K562 (cell line): ENCODE results near the gene TOM1L2. TPM values are rescaled to one million over a fixed set of nuclear protein-coding genes. Genes with fewer than 3 reads are reported as not detected.

Experiments used
- ATAC-seq: fragments of 200-7000 bp; cut with Tn5 transposase; 3 replicates; pipeline ENCODE4 v1.9.1; 2020; ENCODE audit warnings: moderate library complexity
- BruUV-seq: library from RNA; stranded (reverse); fragments of 400-500 nt; replicated peaks from 2 replicates; lab custom pipeline; 2021; lab: Mats Ljungman, UMichigan
- CTCF ChIA-PET: fragments of 300-600 bp; formaldehyde crosslinking; extraction: SDS; loops from one replicate; lab custom pipeline; 2021; ENCODE audit warnings: low intra/inter-chr PET ratio; lab: Yijun Ruan, JAX
- POLR2A ChIA-PET: fragments of 300-600, 350-650 bp; sonication (Branson Sonifier 250); formaldehyde crosslinking; extraction: SDS; loops from one replicate; lab custom pipeline; 2021; ENCODE audit warnings: antibody characterized with exemption, inconsistent platforms; lab: Yijun Ruan, JAX
- DNase-seq, 4 experiments: peaks; one replicate each; pipeline versions ENCODE4 v3.0.0 to v3.0.0-alpha.2; 2011 to 2018; ENCODE audit warnings: low spot score in 3 of 4, mixed read lengths in 3 of 4; ENCODE audit errors: extremely low read depth in 1 of 4
- FAIRE-seq: peaks from 2 replicates; lab custom pipeline; 2011; peaks lifted over from hg19 to GRCh38; lab: Jason Lieb, UNC
- H2AFZ ChIP-seq: 2 replicates; pipeline ENCODE4 v1.6.0; 2011; ENCODE audit warnings: low read depth, low read length, control low read depth, inconsistent platforms
- H3K27ac ChIP-seq: fragments of 200-600 bp; 3 replicates; pipeline ENCODE4 v1.8.0; 2011; ENCODE audit warnings: low read depth, mild to moderate bottlenecking, control low read depth, inconsistent platforms, low read length, moderate library complexity, mixed read lengths; ENCODE audit errors: extremely low read depth
- H3K27me3 ChIP-seq, 2 experiments: fragments of 300-600 bp in 1 of 2; 2 replicates in 1 of 2; 3 replicates in 1 of 2; pipeline versions ENCODE4 v1.6.0 to v1.8.0; 2011; ENCODE audit warnings: inconsistent platforms in 2 of 2, low read length in 2 of 2, mild to moderate bottlenecking in 1 of 2, mixed read lengths in 1 of 2, moderate library complexity in 1 of 2; ENCODE audit not compliant: control insufficient read depth in 2 of 2, insufficient read depth in 2 of 2
- H3K36me3 ChIP-seq: fragments of 300-600 bp; 3 replicates; pipeline ENCODE4 v1.8.0; 2011; ENCODE audit warnings: mild to moderate bottlenecking, low read length, inconsistent platforms; ENCODE audit not compliant: control insufficient read depth, insufficient read depth
- H3K4me1 ChIP-seq, 2 experiments: fragments of 200-600 bp in 1 of 2; replicated peaks in 1 of 2; 2 replicates in 1 of 2; 3 replicates in 1 of 2; pipeline versions ENCODE4 v1.5.1 to v1.8.0; 2011; ENCODE audit warnings: inconsistent platforms in 2 of 2, low read length in 2 of 2, mild to moderate bottlenecking in 1 of 2, mixed read lengths in 1 of 2, moderate library complexity in 1 of 2; ENCODE audit not compliant: control insufficient read depth in 2 of 2, insufficient read depth in 2 of 2
- H3K4me2 ChIP-seq: 2 replicates; pipeline ENCODE4 v1.6.1; 2011; ENCODE audit warnings: low read length, control low read depth, inconsistent platforms, mixed read lengths; ENCODE audit not compliant: insufficient read depth
- H3K4me3 ChIP-seq: fragments of 200-600 bp; sonication (generic), shearing (Covaris generic); 2 replicates; pipeline ENCODE4 v1.5.1; 2016; ENCODE audit warnings: control low read depth, inconsistent platforms
- H3K79me2 ChIP-seq: fragments of 200-600 bp; 3 replicates; pipeline ENCODE4 v1.8.0; 2011; ENCODE audit warnings: low read length, inconsistent platforms; ENCODE audit not compliant: control insufficient read depth, insufficient read depth
- H3K9ac ChIP-seq, 2 experiments: 2 replicates each; pipeline versions ENCODE4 v1.6.0 to v1.6.1; 2011; ENCODE audit warnings: low read depth in 2 of 2, low read length in 2 of 2, control low read depth in 1 of 2, inconsistent platforms in 1 of 2, mild to moderate bottlenecking in 1 of 2, mixed read lengths in 1 of 2; ENCODE audit not compliant: insufficient read depth in 1 of 2
- H3K9me1 ChIP-seq: one replicate; pipeline ENCODE4 v1.6.0; 2011; ENCODE audit warnings: inconsistent platforms, mild to moderate bottlenecking, low read length, moderate library complexity; ENCODE audit not compliant: control insufficient read depth, insufficient read depth
- H3K9me3 ChIP-seq: replicated peaks from 2 replicates; pipeline ENCODE4 v1.5.1; 2011; ENCODE audit warnings: low read depth, low read length, inconsistent platforms; ENCODE audit not compliant: control insufficient read depth, insufficient read depth
- H4K20me1 ChIP-seq: replicated peaks from 2 replicates; pipeline ENCODE4 v1.6.1; 2011; ENCODE audit warnings: low read length, inconsistent platforms, mixed read lengths; ENCODE audit not compliant: control insufficient read depth, insufficient read depth
- SRSF3 ChIP-seq: fragments of 200-400 bp; formaldehyde crosslinking; IDR thresholded peaks from 2 replicates; pipeline ENCODE4 v1.6.1; 2016; ENCODE audit warnings: mild to moderate bottlenecking, low read length, moderate library complexity; ENCODE audit not compliant: insufficient read depth
- WGBS: fragments of 100-300 bp; shearing (Covaris generic); methylation state at CpG from one replicate; pipeline ENCODE4 v1.1.6; 2016; ENCODE audit warnings: low coverage, mixed read lengths; ENCODE audit not compliant: insufficient coverage; ENCODE audit errors: missing lambda C conversion rate; 5-methylcytosine and 5-hydroxymethylcytosine counted together
- in situ Hi-C: fragments of 300-500 bp; cut with MboI; formaldehyde crosslinking; loops from 4 replicates; pipeline ENCODE4 v1.15.0; 2018; ENCODE audit warnings: inconsistent platforms, mixed read lengths
- intact Hi-C: fragments of 100-400 bp; cut with micrococcal nuclease; formaldehyde crosslinking; loops from 2 replicates; pipeline ENCODE4 v1.14.2; 2022
- polyA plus RNA-seq, 8 experiments: library from polyadenylated mRNA; depleted of rRNA in 4 of 8; stranded (reverse) in 5 of 8; unstranded in 3 of 8; fragments of >200 nt; fragmentation: Nextera tagmentation in 2 of 8; fragmentation: Illumina TruSeq in 1 of 8; extraction: Ambion mirVana in 2 of 8; extraction: Trizol in 1 of 8; gene quantifications; 2 replicates each; pipeline versions ENCODE4 v1.2.1 to v1.2.3, GENCODE V29; 2011 to 2014; ENCODE audit warnings: inconsistent platforms in 1 of 8, missing spikeins in 1 of 8
- total RNA-seq, 7 experiments: library from RNA; depleted of rRNA in 6 of 7; stranded (reverse); fragments of >200 nt in 6 of 7; fragmentation: Illumina TruSeq in 2 of 7; extraction: Trizol in 2 of 7; gene quantifications; 2 replicates each; pipeline versions ENCODE4 v1.2.1 to v1.2.3, GENCODE V29; 2011 to 2021; ENCODE audit warnings: low replicate concordance in 1 of 7
- TF ChIP-seq, protein P1 (sequence below), 2 experiments: fragments of 150-350 bp in 1 of 2; IDR thresholded peaks; 2 replicates each; pipeline ENCODE4 v1.6.1; 2012 to 2016; ENCODE audit warnings: low read depth in 2 of 2, low read length in 2 of 2, mild to moderate bottlenecking in 1 of 2, moderate library complexity in 1 of 2

Gene TOM1L2
- total and polyA plus RNA-seq, 9 of the 15 experiments (the other 6 are each of a cell fraction or from before 2014, with no cell fraction given): 0.07 to 6.0 (median 2.5) TPM

DNA sequence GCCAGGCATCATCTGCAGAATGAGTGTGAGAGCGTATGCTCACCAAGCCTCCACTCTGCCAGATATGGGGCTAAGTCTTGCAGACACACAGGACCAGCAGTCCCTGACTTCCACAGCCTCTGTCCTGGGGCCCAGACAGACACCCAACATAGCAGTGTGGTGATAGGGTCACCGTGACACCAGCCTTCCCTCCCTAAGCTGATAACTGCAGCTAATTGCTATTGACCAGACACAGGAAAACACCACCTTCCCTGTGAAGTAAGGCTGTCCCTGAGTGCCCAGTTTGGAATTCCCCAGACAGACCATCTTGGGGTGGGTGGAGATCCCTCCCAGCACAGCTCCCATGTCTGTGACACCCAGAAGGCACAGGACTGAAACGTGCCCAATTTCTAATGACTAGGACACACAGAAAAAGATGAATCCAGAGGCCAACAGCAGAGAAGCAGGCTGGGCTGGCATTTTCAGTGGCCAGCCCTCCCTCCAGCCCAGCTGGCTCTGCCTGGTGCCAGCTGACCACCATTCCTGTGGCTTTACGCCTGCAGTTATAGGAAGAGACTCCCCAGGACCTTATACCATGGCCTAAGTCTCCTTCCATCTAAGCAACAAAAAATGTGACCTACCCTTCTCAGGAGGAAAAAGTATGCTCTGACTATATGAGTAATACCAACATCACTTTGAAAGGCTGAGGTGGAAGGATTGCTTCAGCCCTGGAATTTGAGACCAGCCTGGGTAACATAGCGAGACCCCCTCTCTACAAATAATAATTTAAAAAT lies 36.5 kb upstream of the TOM1L2 start:
- no peak for ATAC-seq

More for the DNA sequence above, 36.5 kb upstream of the TOM1L2 start:
- DNase-seq: no peak
- H3K4me1 ChIP-seq: peaks cover 0 to 10% of the 10 kb centered on the region in 2 experiments; a peak in 2 of 5 replicates
- H3K36me3 ChIP-seq: no peaks in the 10 kb centered on the region; the same call in 2 of the 3 replicates
- 71% methylated on average over 5 of the region's 5 CpGs for WGBS
- H3K4me2 ChIP-seq: no peak overlapping the region
- H3K4me3 ChIP-seq: no peak overlapping the region
- BruUV-seq: no TSS peak
- no peaks in the 10 kb centered on the region for H3K27me3 ChIP-seq
- TF ChIP-seq, protein P1, sequence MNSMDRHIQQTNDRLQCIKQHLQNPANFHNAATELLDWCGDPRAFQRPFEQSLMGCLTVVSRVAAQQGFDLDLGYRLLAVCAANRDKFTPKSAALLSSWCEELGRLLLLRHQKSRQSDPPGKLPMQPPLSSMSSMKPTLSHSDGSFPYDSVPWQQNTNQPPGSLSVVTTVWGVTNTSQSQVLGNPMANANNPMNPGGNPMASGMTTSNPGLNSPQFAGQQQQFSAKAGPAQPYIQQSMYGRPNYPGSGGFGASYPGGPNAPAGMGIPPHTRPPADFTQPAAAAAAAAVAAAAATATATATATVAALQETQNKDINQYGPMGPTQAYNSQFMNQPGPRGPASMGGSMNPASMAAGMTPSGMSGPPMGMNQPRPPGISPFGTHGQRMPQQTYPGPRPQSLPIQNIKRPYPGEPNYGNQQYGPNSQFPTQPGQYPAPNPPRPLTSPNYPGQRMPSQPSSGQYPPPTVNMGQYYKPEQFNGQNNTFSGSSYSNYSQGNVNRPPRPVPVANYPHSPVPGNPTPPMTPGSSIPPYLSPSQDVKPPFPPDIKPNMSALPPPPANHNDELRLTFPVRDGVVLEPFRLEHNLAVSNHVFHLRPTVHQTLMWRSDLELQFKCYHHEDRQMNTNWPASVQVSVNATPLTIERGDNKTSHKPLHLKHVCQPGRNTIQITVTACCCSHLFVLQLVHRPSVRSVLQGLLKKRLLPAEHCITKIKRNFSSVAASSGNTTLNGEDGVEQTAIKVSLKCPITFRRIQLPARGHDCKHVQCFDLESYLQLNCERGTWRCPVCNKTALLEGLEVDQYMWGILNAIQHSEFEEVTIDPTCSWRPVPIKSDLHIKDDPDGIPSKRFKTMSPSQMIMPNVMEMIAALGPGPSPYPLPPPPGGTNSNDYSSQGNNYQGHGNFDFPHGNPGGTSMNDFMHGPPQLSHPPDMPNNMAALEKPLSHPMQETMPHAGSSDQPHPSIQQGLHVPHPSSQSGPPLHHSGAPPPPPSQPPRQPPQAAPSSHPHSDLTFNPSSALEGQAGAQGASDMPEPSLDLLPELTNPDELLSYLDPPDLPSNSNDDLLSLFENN (IDR thresholded peaks at IDR 0.05; ENCODE audit: low read depth in 2 of 2, low read length in 2 of 2): no peak
- no peak for TF ChIP-seq SRSF3
- TF ChIP-seq, all 486 proteins: peak for 0
- intact Hi-C loops: no loop called here
- no peak for FAIRE-seq
- CTCF ChIA-PET: no interaction called here
- POLR2A ChIA-PET: no interaction called here
- no peaks in the 10 kb centered on the region for H3K9me3 ChIP-seq
- no peak overlapping the region for H3K9ac ChIP-seq
- no peaks in the 10 kb centered on the region for H3K79me2 ChIP-seq
- no peak overlapping the region for H3K27ac ChIP-seq
- in situ Hi-C loops: no loop called here
- H3K9me1 ChIP-seq: no peaks in the 10 kb centered on the region
- H4K20me1 ChIP-seq: no peaks in the 10 kb centered on the region
- H2AFZ ChIP-seq: no peak overlapping the region
